ENCODE results near the gene GJB2.

DNA sequence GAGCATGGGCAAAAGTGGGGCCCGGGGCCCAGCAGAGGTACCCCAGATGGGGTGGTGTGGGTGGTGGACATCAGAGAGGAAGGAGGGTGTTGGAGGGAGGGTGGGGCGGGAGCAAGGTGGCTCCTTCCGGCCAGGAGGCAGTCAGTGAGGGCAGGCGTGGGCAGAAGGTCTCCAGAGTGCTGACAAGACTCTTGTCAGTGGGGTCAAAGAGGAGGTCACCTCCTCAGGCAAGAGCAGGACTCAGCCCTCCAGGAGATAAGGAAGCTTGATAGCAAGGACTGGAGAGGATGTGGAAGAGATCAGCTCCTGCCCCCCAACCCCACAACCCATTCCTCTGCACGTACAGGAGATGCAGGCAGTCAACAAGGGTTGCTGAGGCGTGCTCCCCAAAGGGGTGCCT, 41.7 kb downstream of the GJB2 start:
- no peak for TF ChIP-seq SRF (IDR thresholded peaks at IDR 0.05; ENCODE audit: low read depth, low read length)
- TF ChIP-seq CREB1 (IDR thresholded peaks at IDR 0.05), result no peak
- TF ChIP-seq EZH2 (IDR thresholded peaks at IDR 0.05; ENCODE audit: low read depth, low read length, severe bottlenecking), result no peak
- no peak for TF ChIP-seq ZNF274 (IDR thresholded peaks at IDR 0.05; ENCODE audit: borderline replicate concordance, extremely low read depth, low read length)
- TF ChIP-seq, protein P1, sequence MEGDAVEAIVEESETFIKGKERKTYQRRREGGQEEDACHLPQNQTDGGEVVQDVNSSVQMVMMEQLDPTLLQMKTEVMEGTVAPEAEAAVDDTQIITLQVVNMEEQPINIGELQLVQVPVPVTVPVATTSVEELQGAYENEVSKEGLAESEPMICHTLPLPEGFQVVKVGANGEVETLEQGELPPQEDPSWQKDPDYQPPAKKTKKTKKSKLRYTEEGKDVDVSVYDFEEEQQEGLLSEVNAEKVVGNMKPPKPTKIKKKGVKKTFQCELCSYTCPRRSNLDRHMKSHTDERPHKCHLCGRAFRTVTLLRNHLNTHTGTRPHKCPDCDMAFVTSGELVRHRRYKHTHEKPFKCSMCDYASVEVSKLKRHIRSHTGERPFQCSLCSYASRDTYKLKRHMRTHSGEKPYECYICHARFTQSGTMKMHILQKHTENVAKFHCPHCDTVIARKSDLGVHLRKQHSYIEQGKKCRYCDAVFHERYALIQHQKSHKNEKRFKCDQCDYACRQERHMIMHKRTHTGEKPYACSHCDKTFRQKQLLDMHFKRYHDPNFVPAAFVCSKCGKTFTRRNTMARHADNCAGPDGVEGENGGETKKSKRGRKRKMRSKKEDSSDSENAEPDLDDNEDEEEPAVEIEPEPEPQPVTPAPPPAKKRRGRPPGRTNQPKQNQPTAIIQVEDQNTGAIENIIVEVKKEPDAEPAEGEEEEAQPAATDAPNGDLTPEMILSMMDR (IDR thresholded peaks at IDR 0.05; ENCODE audit: control extremely low read depth in 1 of 3, insufficient read depth in 1 of 3, low read depth in 1 of 3, low read length in 3 of 3), result no peak
- TF ChIP-seq POLR2A (IDR thresholded peaks at IDR 0.05; ENCODE audit: control extremely low read depth in 1 of 2, low read depth in 2 of 2, low read length in 2 of 2), result no peak
- TF ChIP-seq JUND (IDR thresholded peaks at IDR 0.05; ENCODE audit: low read length), result no peak
- no peak for TF ChIP-seq SIN3A (conservative IDR thresholded peaks at IDR 0.05 in 1 of 2, IDR thresholded peaks at IDR 0.05 in 1 of 2; ENCODE audit: low read depth in 1 of 2, low read length in 2 of 2)
